Measurements from ENCODE around the gene MGARP.

GRCh38 chr4:139227729-139228404, 52.2 kb downstream of the MGARP start:
- TF ChIP-seq CTCF (IDR thresholded peaks at IDR 0.05) (peak in 1 of 7 experiments; percentile 39), POLR2AphosphoS5 (IDR thresholded peaks at IDR 0.05) (no peak), POLR2A (IDR thresholded peaks at IDR 0.05) (no peak), EP300 (IDR thresholded peaks at IDR 0.05) (no peak)
